Body of pancreas (tissue), 4 donors: ENCODE measurements around the gene TDP2. TPM values are rescaled to one million over a fixed set of nuclear protein-coding genes. Genes with fewer than 3 reads are reported as not detected.

ENCODE experiments used
- ATAC-seq: fragments of 150-250 bp; one replicate; pipeline ENCODE4 v1.9.1; 2016
- DNase-seq, 4 donors: peaks; one replicate each; pipeline ENCODE4 v3.0.0-alpha.2; 2019
- H3K27ac ChIP-seq, 4 donors: fragments of 200-600 bp; sonication (generic); 1 replicate in 3 of 4; 2 replicates in 1 of 4; pipeline versions ENCODE4 v1.5.1 to v1.6.1; 2016 to 2019; ENCODE audit warnings: mild to moderate bottlenecking in 1 of 4, mixed read lengths in 1 of 4, moderate library complexity in 1 of 4
- H3K27me3 ChIP-seq, 2 donors: fragments of 200-600 bp; sonication (generic); one replicate each; pipeline ENCODE4 v1.6.0; 2016; ENCODE audit warnings: mild to moderate bottlenecking in 1 of 2
- H3K36me3 ChIP-seq, 2 donors: fragments of 200-600 bp; sonication (generic); replicated peaks in 1 of 2; 2 replicates each; pipeline ENCODE4 v1.5.1; 2016; ENCODE audit warnings: low read depth in 2 of 2; ENCODE audit not compliant: insufficient read depth in 1 of 2
- H3K4me1 ChIP-seq: fragments of 200-600 bp; sonication (generic); one replicate; pipeline ENCODE4 v1.6.0; 2016
- H3K4me3 ChIP-seq, 2 donors: fragments of 200-600 bp; sonication (generic); 1 replicate in 1 of 2; 2 replicates in 1 of 2; pipeline ENCODE4 v1.5.1; 2016 to 2019
- H3K9me3 ChIP-seq, 3 donors: fragments of 200-600 bp; sonication (generic); 1 replicate in 2 of 3; 2 replicates in 1 of 3; pipeline ENCODE4 v1.5.1; 2016
- POLR2A ChIP-seq, 3 donors: fragments of 450-650 bp; IDR thresholded peaks; one replicate each; pipeline ENCODE4 v1.6.1; 2016; ENCODE audit warnings: antibody characterized with exemption in 3 of 3, mild to moderate bottlenecking in 2 of 3
- WGBS, 2 donors: methylation state at CpG; one replicate each; pipeline ENCODE4 v1.1.5; 2017; 5-methylcytosine and 5-hydroxymethylcytosine counted together
- intact Hi-C: fragments of 100-400 bp; cut with DNase I; formaldehyde crosslinking; loops from one replicate; pipeline ENCODE4 v1.15.1; 2023
- total RNA-seq, 2 donors: library from RNA; depleted of rRNA; stranded (reverse); fragments of >200 nt; gene quantifications; one replicate each; pipeline ENCODE4 v1.1.0, GENCODE V29; 2016
- TF ChIP-seq, protein P1 (sequence below), 7 experiments: fragments of 450-650 bp in 4 of 7; fragments of 200-600 bp in 3 of 7; sonication (generic) in 3 of 7; IDR thresholded peaks; one replicate each; pipeline ENCODE4 v1.5.1; 2016 to 2019; ENCODE audit warnings: antibody characterized with exemption in 7 of 7

Gene TDP2
- total RNA-seq, 2 donors from 2014 or later, result 21.0 to 25.1 TPM

DNA sequence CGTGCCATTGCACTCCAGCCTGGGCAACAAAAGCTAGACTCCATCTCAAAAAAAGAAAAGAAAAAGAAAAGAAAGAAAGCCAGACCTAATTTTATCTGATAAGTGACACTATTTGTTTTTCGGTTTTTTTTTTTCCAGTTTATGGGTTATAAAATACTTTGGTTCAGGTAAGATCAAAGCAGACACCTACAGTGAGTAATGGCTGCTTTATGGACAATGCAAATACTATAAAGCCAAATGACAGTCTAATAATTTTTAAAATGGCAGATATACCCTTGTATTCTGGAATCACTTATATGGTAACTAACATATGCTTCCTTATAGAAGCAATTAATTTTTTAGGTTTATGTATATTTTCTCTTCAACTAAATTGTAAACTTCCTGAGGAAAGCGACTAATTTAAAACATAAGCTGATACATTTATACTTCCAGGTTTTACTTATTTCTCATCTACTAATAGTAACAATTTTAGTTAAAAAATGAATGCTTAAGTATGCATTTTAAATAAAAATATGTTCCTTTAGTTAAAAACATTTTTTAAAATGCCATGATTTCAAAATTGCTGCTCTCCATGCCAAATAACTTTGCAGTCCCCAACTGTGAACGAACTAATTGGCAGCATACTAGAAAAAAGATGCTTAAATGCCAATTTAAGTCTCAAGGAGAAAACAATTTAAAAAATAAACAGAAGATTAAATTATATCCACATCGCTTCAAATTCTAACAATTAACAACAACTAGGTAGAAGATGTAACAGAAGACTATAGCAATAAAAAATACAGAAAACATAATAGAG, 59.2 kb downstream of the TDP2 start:
- Histone ChIP-seq H3K36me3 (no peaks in the 10 kb centered on the region), H3K4me1 (no peaks in the 10 kb centered on the region), H3K9me3 (no peaks in the 10 kb centered on the region), H3K27ac (no peak overlapping the region), H3K4me3 (no peak overlapping the region), H3K27me3 (no peaks in the 10 kb centered on the region)
- no peak for TF ChIP-seq POLR2A (IDR thresholded peaks at IDR 0.05)
- TF ChIP-seq, protein P1, sequence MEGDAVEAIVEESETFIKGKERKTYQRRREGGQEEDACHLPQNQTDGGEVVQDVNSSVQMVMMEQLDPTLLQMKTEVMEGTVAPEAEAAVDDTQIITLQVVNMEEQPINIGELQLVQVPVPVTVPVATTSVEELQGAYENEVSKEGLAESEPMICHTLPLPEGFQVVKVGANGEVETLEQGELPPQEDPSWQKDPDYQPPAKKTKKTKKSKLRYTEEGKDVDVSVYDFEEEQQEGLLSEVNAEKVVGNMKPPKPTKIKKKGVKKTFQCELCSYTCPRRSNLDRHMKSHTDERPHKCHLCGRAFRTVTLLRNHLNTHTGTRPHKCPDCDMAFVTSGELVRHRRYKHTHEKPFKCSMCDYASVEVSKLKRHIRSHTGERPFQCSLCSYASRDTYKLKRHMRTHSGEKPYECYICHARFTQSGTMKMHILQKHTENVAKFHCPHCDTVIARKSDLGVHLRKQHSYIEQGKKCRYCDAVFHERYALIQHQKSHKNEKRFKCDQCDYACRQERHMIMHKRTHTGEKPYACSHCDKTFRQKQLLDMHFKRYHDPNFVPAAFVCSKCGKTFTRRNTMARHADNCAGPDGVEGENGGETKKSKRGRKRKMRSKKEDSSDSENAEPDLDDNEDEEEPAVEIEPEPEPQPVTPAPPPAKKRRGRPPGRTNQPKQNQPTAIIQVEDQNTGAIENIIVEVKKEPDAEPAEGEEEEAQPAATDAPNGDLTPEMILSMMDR (IDR thresholded peaks at IDR 0.05), result no peak
- WGBS, 2 donors, result 80 to 83% methylated on average over 5 of the region's 5 CpGs
- intact Hi-C loops, result no loop called here
- no peak for ATAC-seq
- DNase-seq, result no peak

DNA sequence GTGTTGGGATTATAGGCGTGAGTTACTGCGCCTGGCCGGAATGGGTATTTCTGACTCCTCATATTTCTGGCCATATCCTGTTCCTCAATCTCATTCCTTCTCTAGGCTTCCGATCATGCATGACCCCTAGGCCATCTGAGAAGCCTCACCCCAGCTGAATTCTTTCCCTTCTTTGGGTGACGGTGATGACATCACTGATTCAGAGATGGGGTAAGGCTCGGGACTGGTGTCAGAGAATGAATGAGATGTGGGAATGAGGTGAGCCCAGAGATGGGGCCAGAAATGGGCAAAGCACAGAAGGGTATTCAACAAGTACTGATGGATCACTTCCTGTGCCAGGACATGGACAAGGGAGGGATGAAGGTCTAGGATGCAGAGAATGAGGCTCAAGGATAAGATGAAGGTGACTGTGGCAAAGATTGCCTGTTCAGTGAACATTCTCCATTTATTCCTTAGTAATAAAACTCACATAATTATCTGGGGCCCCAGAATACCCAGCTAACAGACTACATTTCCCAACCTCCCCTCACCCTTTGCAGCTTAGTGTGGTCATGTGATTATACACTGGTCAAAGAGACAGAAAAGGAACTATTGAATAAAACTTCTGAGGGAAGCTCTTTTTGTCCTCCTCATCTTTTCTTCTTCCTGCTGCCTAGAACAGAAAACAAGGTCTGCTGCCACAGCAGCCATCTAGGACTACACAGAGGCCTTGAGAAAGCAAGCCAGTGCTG, 60.3 kb downstream of the TDP2 start:
- Histone ChIP-seq H3K9me3 (no peaks in the 10 kb centered on the region), H3K27ac (no peak overlapping the region), H3K4me3 (no peak overlapping the region), H3K36me3 (no peaks in the 10 kb centered on the region), H3K27me3 (no peaks in the 10 kb centered on the region), H3K4me1 (no peaks in the 10 kb centered on the region)
- TF ChIP-seq POLR2A (IDR thresholded peaks at IDR 0.05), result no peak
- TF ChIP-seq, protein P1 (IDR thresholded peaks at IDR 0.05), result no peak
- DNase-seq, result no peak
- intact Hi-C loops, result no loop called here
- ATAC-seq, result no peak
- 92 to 94% methylated on average over 6 of the region's 6 CpGs for WGBS, 2 donors

GRCh38 chr6:24603241-24603640, 63.5 kb downstream of the TDP2 start:
- H3K27ac ChIP-seq, result no peak overlapping the region
- no peak for DNase-seq
- no peak overlapping the region for H3K4me3 ChIP-seq
- no peak for ATAC-seq
- intact Hi-C loops, result no loop called here
- H3K27me3 ChIP-seq, result no peaks in the 10 kb centered on the region
- H3K36me3 ChIP-seq, result no peaks in the 10 kb centered on the region
- TF ChIP-seq, protein P1 (IDR thresholded peaks at IDR 0.05), result no peak
- no peak for TF ChIP-seq POLR2A (IDR thresholded peaks at IDR 0.05)
- 81 to 94% methylated on average over 2 of the region's 2 CpGs for WGBS, 2 donors
- no peaks in the 10 kb centered on the region for H3K4me1 ChIP-seq
- no peaks in the 10 kb centered on the region for H3K9me3 ChIP-seq

DNA sequence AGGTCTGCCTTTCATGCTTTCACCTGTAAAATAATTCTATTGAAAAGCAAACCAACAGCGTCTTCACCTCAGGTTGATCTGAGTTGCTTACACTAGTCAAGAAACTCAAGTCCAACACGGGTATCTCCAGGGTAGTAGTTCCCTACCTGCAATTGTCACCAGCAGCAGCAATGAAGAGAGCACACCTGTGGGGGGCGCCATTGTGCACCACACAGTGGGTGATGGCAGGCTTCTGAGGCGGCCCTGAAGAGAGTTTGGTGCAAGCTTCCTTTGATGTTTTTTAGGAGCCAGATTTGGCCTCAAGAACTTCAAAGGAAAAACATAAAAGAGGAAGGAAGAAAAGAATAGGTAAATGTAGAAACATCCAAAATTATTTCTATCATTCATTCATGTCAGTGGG, 65.8 kb downstream of the TDP2 start:
- intact Hi-C loops, result no loop called here
- Histone ChIP-seq H3K27me3 (no peaks in the 10 kb centered on the region), H3K4me1 (no peaks in the 10 kb centered on the region), H3K27ac (no peak overlapping the region), H3K36me3 (no peaks in the 10 kb centered on the region), H3K9me3 (no peaks in the 10 kb centered on the region), H3K4me3 (no peak overlapping the region)
- DNase-seq (no peak), ATAC-seq (no peak)
- TF ChIP-seq, protein P1 (IDR thresholded peaks at IDR 0.05), result no peak
- no peak for TF ChIP-seq POLR2A (IDR thresholded peaks at IDR 0.05)
- 55% methylated on average over 4 of the region's 4 CpGs for WGBS, 2 donors

Other genes starting within 250 kb of the TDP2 start
- 1 to 10 TPM in 1 of 2 donors, under 1 TPM in 1; 0.66 to 2.6 TPM for gene GPLD1, start 177.3 kb downstream of the TDP2 start, total RNA-seq
- 1 to 10 TPM; 4.4 to 8.2 TPM for gene ALDH5A1, start 171.9 kb downstream of the TDP2 start, total RNA-seq
- 1 to 10 TPM; 2.1 to 2.3 TPM for gene KIAA0319, start 20.7 kb downstream of the TDP2 start, total RNA-seq
- 1 to 10 TPM; 2.6 to 3.4 TPM for gene ACOT13, start 178 bp upstream of the TDP2 start, total RNA-seq
- gene C6orf62, start 52.3 kb upstream of the TDP2 start, total RNA-seq, result 10 to 100 TPM; 46.5 to 70.0 TPM
- 10 to 100 TPM; 39.2 to 42.8 TPM for gene GMNN, start 108.0 kb upstream of the TDP2 start, total RNA-seq
- not detected for gene ARMH2, start 132.0 kb upstream of the TDP2 start, total RNA-seq